Epithelial cell of prostate (primary cell): Measurements from ENCODE around the gene TM9SF1.

Experiments used
- DNase-seq: peaks from one replicate; pipeline ENCODE4 v3.0.0-alpha.2; 2011; ENCODE audit warnings: low read depth, low spot score
- H3K27ac ChIP-seq: fragments of 450-650 bp; 2 replicates; pipeline ENCODE4 v1.5.1; 2017; ENCODE audit warnings: mild to moderate bottlenecking

Gene TM9SF1

DNA sequence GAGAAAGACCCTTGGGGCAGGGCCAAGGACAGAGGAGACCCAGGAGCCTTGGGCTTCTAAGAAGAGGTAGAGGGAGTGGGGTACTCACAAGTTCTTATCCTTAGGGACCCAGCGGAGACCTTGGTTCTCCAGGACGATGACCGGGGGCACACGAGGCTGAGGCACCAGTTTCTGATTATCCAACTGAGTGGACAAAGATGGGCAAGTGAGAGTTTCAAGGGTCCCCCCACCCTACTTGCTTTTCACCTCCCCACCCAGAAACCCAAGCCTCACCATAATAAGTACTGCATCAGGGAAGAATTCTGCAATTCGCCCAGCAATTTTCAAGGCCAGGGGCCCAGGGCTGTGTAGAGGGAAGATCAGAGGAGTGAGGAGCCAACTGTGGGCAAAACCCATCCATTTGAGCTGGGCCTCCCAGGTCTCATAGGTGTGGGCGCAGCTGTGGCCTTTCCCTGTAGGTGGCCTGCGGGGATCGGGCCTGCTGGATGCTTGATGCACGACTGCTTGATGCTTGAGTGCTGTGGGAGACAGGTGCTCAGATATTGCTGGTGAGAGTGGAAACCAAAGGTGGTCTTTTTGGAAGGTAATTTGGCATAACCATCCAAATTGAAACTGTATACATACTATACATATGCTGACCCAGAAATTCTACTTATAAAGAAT, 55.8 kb downstream of the TM9SF1 start:
- no peak for DNase-seq
- no peak overlapping the region for H3K27ac ChIP-seq
